Smooth muscle cell (in vitro differentiated cells): Measurements from ENCODE around the gene LMNB1. TPM values are rescaled to one million over a fixed set of nuclear protein-coding genes. Genes with fewer than 3 reads are reported as not detected.

Experiments used
- DNase-seq: peaks from one replicate; lab custom pipeline; 2025; ENCODE audit not compliant: unreplicated experiment; lab: John Stamatoyannopoulos, UW
- H2AFZ ChIP-seq: fragments of 200-600 bp; sonication (generic); 2 replicates; pipeline ENCODE4 v1.6.0; 2016; ENCODE audit warnings: antibody characterized with exemption, low read depth, mild to moderate bottlenecking
- H3F3A ChIP-seq: fragments of 200-600 bp; sonication (generic); 2 replicates; pipeline ENCODE4 v1.6.0; 2017; ENCODE audit warnings: antibody characterized with exemption, low read depth
- H3K27ac ChIP-seq: fragments of 200-600 bp; sonication (generic); 2 replicates; pipeline ENCODE4 v1.5.1; 2016; ENCODE audit warnings: low read depth, mild to moderate bottlenecking
- H3K27me3 ChIP-seq: fragments of 200-600 bp; sonication (generic); 2 replicates; pipeline ENCODE4 v1.6.1; 2016; ENCODE audit warnings: low read depth, mild to moderate bottlenecking
- H3K36me3 ChIP-seq: fragments of 200-600 bp; sonication (generic); 2 replicates; pipeline ENCODE4 v1.5.1; 2016; ENCODE audit warnings: low read depth
- H3K4me1 ChIP-seq: fragments of 200-600 bp; sonication (generic); 2 replicates; pipeline ENCODE4 v1.5.1; 2016; ENCODE audit warnings: low read depth
- H3K4me2 ChIP-seq: fragments of 200-600 bp; sonication (generic); 2 replicates; pipeline ENCODE4 v1.6.0; 2016; ENCODE audit warnings: mild to moderate bottlenecking
- H3K4me3 ChIP-seq: fragments of 200-600 bp; sonication (generic); 2 replicates; pipeline ENCODE4 v1.5.1; 2016; ENCODE audit warnings: mild to moderate bottlenecking
- H3K79me2 ChIP-seq: fragments of 200-600 bp; sonication (generic); 2 replicates; pipeline ENCODE4 v1.6.0; 2016; ENCODE audit warnings: low read depth, mild to moderate bottlenecking
- H3K9ac ChIP-seq: fragments of 200-600 bp; sonication (generic); 2 replicates; pipeline ENCODE4 v1.6.0; 2016; ENCODE audit warnings: low read depth
- H3K9me3 ChIP-seq: fragments of 200-600 bp; sonication (generic); replicated peaks from 2 replicates; pipeline ENCODE4 v1.5.1; 2016; ENCODE audit warnings: low read depth
- H4K20me1 ChIP-seq: fragments of 200-600 bp; sonication (generic); 2 replicates; pipeline ENCODE4 v1.6.0; 2016; ENCODE audit warnings: low read depth
- WGBS: methylation state at CpG from one replicate; pipeline ENCODE4 v1.1.7; 2016; ENCODE audit warnings: low lambda C conversion rate; 5-methylcytosine and 5-hydroxymethylcytosine counted together
- polyA plus RNA-seq: library from polyadenylated mRNA; unstranded; fragments of >200 nt; fragmentation: Nextera tagmentation; extraction: Ambion mirVana; gene quantifications from 2 replicates; pipeline ENCODE4 v1.2.1, GENCODE V29; 2016
- total RNA-seq: library from RNA; depleted of rRNA; stranded (reverse); fragments of >200 nt; gene quantifications from 2 replicates; pipeline ENCODE4 v1.2.3, GENCODE V29; 2014
- TF ChIP-seq, protein P1 (sequence below): fragments of 200-600 bp; sonication (generic); IDR thresholded peaks from 2 replicates; pipeline ENCODE4 v1.5.1; 2017; ENCODE audit warnings: borderline replicate concordance, mild to moderate bottlenecking, antibody characterized with exemption; ENCODE audit not compliant: insufficient read depth, poor library complexity, severe bottlenecking

LMNB1 gene
- total and polyA plus RNA-seq, 2 experiments from 2014 or later: 8.4 to 32.5 TPM

DNA sequence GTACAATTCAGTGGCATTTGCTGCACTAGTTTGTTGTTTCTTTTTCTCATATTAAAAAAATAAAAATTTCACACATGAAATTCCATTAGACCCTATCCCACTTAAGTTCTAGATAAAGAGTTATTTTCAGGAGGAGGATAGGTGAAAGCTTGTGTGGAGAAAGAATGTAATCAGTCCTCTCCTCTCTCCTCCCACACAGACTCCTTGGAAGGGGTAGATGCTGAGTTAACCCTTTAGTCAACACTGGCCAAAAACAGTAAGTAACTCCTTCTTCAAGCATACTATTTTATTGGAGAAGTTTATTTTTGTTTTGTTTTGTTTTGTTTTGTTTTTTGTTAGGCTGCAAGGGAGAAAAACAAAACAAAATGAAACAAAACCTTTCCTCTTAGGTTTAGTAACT lies 30.6 kb upstream of the LMNB1 start:
- Histone ChIP-seq H3F3A (peaks cover 5% of the 10 kb centered on the region), H3K4me2 (no peak overlapping the region), H3K27ac (no peak overlapping the region), H3K4me1 (no peaks in the 10 kb centered on the region), H3K36me3 (no peaks in the 10 kb centered on the region), H3K79me2 (no peaks in the 10 kb centered on the region), H3K27me3 (no peaks in the 10 kb centered on the region), H3K4me3 (no peak overlapping the region), H2AFZ (no peak overlapping the region), H3K9me3 (no peaks in the 10 kb centered on the region), H4K20me1 (no peaks in the 10 kb centered on the region), H3K9ac (no peak overlapping the region)
- DNase-seq: no peak
- TF ChIP-seq, protein P1, sequence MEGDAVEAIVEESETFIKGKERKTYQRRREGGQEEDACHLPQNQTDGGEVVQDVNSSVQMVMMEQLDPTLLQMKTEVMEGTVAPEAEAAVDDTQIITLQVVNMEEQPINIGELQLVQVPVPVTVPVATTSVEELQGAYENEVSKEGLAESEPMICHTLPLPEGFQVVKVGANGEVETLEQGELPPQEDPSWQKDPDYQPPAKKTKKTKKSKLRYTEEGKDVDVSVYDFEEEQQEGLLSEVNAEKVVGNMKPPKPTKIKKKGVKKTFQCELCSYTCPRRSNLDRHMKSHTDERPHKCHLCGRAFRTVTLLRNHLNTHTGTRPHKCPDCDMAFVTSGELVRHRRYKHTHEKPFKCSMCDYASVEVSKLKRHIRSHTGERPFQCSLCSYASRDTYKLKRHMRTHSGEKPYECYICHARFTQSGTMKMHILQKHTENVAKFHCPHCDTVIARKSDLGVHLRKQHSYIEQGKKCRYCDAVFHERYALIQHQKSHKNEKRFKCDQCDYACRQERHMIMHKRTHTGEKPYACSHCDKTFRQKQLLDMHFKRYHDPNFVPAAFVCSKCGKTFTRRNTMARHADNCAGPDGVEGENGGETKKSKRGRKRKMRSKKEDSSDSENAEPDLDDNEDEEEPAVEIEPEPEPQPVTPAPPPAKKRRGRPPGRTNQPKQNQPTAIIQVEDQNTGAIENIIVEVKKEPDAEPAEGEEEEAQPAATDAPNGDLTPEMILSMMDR: no peak

DNA sequence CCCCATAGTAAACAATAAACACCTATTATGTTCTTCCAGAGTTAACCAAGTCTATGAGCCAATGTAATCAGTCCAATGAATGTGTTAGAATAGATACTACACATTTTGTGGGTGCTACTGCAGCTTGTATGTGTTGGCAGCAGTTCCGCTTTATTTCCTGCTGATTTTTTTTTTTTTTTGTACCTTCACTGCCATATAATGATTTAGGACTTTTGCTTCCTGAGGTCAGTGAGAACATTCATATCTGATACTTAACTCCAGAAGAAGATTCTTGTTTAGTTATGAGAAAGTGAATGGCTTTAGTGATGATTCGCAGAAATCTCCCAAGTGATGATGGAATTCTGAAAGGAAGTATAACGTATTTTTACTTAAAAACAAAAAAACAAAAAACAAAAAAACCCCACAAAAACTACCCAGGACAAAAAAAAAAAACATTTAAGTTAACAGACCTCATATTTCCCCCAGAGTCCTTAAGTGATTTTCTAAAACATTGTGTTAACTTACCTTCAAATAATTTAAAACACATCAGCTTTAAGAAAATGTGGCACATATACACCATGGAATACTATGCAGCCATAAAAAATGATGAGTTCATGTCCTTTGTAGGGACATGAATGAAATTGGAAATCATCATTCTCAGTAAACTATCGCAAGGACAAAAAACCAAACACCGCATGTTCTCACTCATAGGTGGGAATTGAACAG lies 24.7 kb upstream of the LMNB1 start:
- Histone ChIP-seq H3K4me1 (no peaks in the 10 kb centered on the region), H3K27me3 (no peaks in the 10 kb centered on the region), H4K20me1 (no peaks in the 10 kb centered on the region), H3K9ac (no peak overlapping the region), H3F3A (peaks cover 5% of the 10 kb centered on the region), H2AFZ (no peak overlapping the region), H3K4me3 (no peak overlapping the region), H3K9me3 (no peaks in the 10 kb centered on the region), H3K36me3 (no peaks in the 10 kb centered on the region), H3K4me2 (no peak overlapping the region), H3K79me2 (no peaks in the 10 kb centered on the region), H3K27ac (no peak overlapping the region)
- DNase-seq: no peak
- 87% methylated on average over 4 of the region's 5 CpGs for WGBS
- TF ChIP-seq, protein P1: no peak

DNA sequence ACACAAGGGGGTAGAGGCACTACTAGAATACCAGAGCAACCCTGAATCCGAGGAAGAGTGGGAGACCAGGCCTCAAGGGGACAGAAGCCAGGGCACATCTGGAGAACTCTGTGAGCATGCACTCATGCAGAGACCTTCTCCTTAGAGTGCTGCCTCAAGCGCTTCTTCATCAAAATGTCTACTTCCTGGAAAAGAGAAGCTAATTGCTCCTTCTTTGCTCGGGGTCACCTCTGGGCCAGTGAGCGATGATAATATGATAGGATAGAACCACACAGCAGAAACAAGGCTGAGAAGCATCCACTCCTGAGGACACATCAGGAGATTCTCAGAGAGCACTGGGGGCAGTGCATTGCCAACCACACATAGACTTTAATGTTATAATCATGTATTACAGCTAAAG lies 23.7 kb upstream of the LMNB1 start:
- WGBS: 83% methylated on average over 4 of the region's 4 CpGs
- no peaks in the 10 kb centered on the region for H3K9me3 ChIP-seq
- TF ChIP-seq, protein P1: no peak
- H3K4me2 ChIP-seq: no peak overlapping the region
- H3K36me3 ChIP-seq: no peaks in the 10 kb centered on the region
- no peak overlapping the region for H3K27ac ChIP-seq
- no peaks in the 10 kb centered on the region for H3F3A ChIP-seq
- no peaks in the 10 kb centered on the region for H3K4me1 ChIP-seq
- H3K4me3 ChIP-seq: no peak overlapping the region
- no peak overlapping the region for H3K9ac ChIP-seq
- no peaks in the 10 kb centered on the region for H4K20me1 ChIP-seq
- no peak for DNase-seq
- no peak overlapping the region for H2AFZ ChIP-seq
- no peaks in the 10 kb centered on the region for H3K79me2 ChIP-seq
- H3K27me3 ChIP-seq: no peaks in the 10 kb centered on the region

DNA sequence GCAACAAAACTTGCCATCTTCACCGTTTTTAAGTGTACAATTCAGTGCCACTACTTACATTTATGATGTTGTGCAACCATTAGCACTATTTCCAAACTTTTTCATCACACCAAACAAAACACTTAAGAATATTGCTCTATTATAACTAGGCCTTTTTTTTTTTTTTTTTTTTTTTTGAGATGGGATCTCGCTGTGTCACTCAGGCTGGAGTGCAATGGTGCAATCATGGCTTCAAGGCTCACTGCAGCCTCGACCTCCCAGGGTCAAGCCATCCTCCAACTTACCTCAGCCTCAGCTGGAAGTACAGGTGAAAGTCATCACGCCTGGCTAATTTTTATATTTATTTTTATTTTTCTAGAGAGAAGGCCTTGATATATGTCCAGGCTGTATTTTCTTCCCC lies 22.3 kb upstream of the LMNB1 start:
- Histone ChIP-seq H3K4me3 (no peak overlapping the region), H3K9ac (no peak overlapping the region), H4K20me1 (no peaks in the 10 kb centered on the region), H3K27me3 (no peaks in the 10 kb centered on the region), H2AFZ (no peak overlapping the region), H3K27ac (no peak overlapping the region), H3F3A (no peaks in the 10 kb centered on the region), H3K4me2 (no peak overlapping the region), H3K36me3 (no peaks in the 10 kb centered on the region), H3K4me1 (no peaks in the 10 kb centered on the region), H3K9me3 (no peaks in the 10 kb centered on the region), H3K79me2 (no peaks in the 10 kb centered on the region)
- DNase-seq: no peak
- TF ChIP-seq, protein P1: no peak
- 98% methylated on average over 4 of the region's 4 CpGs for WGBS
